Tibial nerve (tissue), 4 donors: ENCODE results near the gene ILRUN. TPM values are rescaled to one million over a fixed set of nuclear protein-coding genes. Genes with fewer than 3 reads are reported as not detected.
"Not testable (repeated sequence)": the region's sequence is repeated elsewhere in the genome, so short reads cannot be mapped to it uniquely, and the experiment has no call there.

Experiments used
- DNase-seq, 2 donors: peaks; one replicate each; pipeline ENCODE4 v3.0.0-alpha.2; 2019; ENCODE audit warnings: low spot score in 2 of 2
- H3K27ac ChIP-seq, 4 donors: fragments of 200-600 bp; sonication (generic) in 3 of 4; one replicate each; pipeline ENCODE4 v1.5.1; 2017 to 2019; ENCODE audit warnings: mild to moderate bottlenecking in 1 of 4
- H3K27me3 ChIP-seq, 2 donors: fragments of 200-600 bp; sonication (generic) in 1 of 2; one replicate each; pipeline versions ENCODE4 v1.5.1 to v1.6.0; 2017 to 2019
- H3K36me3 ChIP-seq, 3 donors: fragments of 200-600 bp; sonication (generic); one replicate each; pipeline ENCODE4 v1.5.1; 2018 to 2019
- H3K4me1 ChIP-seq, 4 donors: fragments of 200-600 bp; sonication (generic) in 3 of 4; one replicate each; pipeline ENCODE4 v1.5.1; 2017 to 2019
- H3K4me3 ChIP-seq, 4 donors: fragments of 200-600 bp; sonication (generic) in 3 of 4; one replicate each; pipeline ENCODE4 v1.5.1; 2017 to 2019; ENCODE audit warnings: mild to moderate bottlenecking in 1 of 4, moderate library complexity in 1 of 4
- H3K9me3 ChIP-seq, 4 donors: fragments of 200-600 bp; sonication (generic) in 3 of 4; one replicate each; pipeline ENCODE4 v1.5.1; 2017 to 2019
- CTCF ChIP-seq, 5 experiments: fragments of 200-600 bp in 3 of 5; fragments of 450-650 bp in 2 of 5; sonication (generic) in 3 of 5; IDR thresholded peaks; one replicate each; pipeline ENCODE4 v1.5.1; 2016 to 2019; ENCODE audit warnings: antibody characterized with exemption in 5 of 5, mild to moderate bottlenecking in 3 of 5, moderate library complexity in 2 of 5
- EP300 ChIP-seq, 2 donors: sonication (generic); formaldehyde crosslinking; IDR thresholded peaks; one replicate each; pipeline ENCODE4 v1.6.1; 2017; ENCODE audit warnings: antibody characterized with exemption in 2 of 2, mild to moderate bottlenecking in 1 of 2
- POLR2A ChIP-seq, 2 donors: fragments of 450-650 bp; IDR thresholded peaks; one replicate each; pipeline ENCODE4 v1.6.1; 2017; ENCODE audit warnings: antibody characterized with exemption in 2 of 2, mild to moderate bottlenecking in 2 of 2, moderate library complexity in 2 of 2
- whole genome bisulfite sequencing, 2 donors: methylation state at CpG; one replicate each; pipeline ENCODE4 v1.1.5; 2018; 5-methylcytosine and 5-hydroxymethylcytosine counted together
- total RNA-seq, 4 donors: library from RNA; depleted of rRNA; stranded (reverse); fragments of >200 nt; gene quantifications; one replicate each; pipeline ENCODE4 v1.1.0, GENCODE V29; 2016

The ILRUN gene
- total RNA-seq, result 10 to 100 TPM; 57.6 to 78.9 (median 65.7) TPM

GRCh38 chr6:34696739-34697543 is at the start of gene ILRUN:
Gene ILRUN (minus strand): TSS chr6:34696767. CDS start chr6:34696603, 164 bp downstream.
- WGBS, 2 donors, result 4 to 8% methylated on average over 28 to 49 of the region's 49 CpGs
- TF ChIP-seq EP300 (IDR thresholded peaks at IDR 0.05) (peak; percentile 79 to 98), POLR2A (IDR thresholded peaks at IDR 0.05) (peak; percentile 59 to 90), CTCF (IDR thresholded peaks at IDR 0.05) (peak in 1 of 5 experiments; percentile 11)
- H3K27ac ChIP-seq, result peak within 1 kb of the TSS; percentile 85 to 89 (median 88)
- DNase-seq, result peak; percentile 96 to 97
- no peaks in the 10 kb centered on the region for H3K36me3 ChIP-seq
- peak within 1 kb of the TSS; percentile 66 to 91 (median 72) for H3K4me3 ChIP-seq
- no peaks in the 10 kb centered on the region for H3K27me3 ChIP-seq
- H3K4me1 ChIP-seq, result peaks cover 0 to 35% (median 14%) of the 10 kb centered on the region in 4 donors
- H3K9me3 ChIP-seq, result no peaks in the 10 kb centered on the region

- no peak for TF ChIP-seq EP300 (IDR thresholded peaks at IDR 0.05)
- no peak for TF ChIP-seq POLR2A (IDR thresholded peaks at IDR 0.05)
- TF ChIP-seq CTCF (IDR thresholded peaks at IDR 0.05), result no peak
- 84 to 89% methylated on average over 10 of the region's 10 CpGs for WGBS, 2 donors
- DNase-seq, result no peak
- Histone ChIP-seq H3K27me3 (no peaks in the 10 kb centered on the region), H3K4me1 (no peaks in the 10 kb centered on the region), H3K36me3 (no peaks in the 10 kb centered on the region), H3K9me3 (no peaks in the 10 kb centered on the region), H3K27ac (no peak overlapping the region), H3K4me3 (no peak overlapping the region)
Observed at GRCh38 chr6:34745277-34746103, 48.9 kb upstream of the ILRUN start.

GRCh38 chr6:34744294-34744647 is 47.7 kb upstream of the ILRUN start:
- not testable (repeated sequence) for DNase-seq, H3K36me3 ChIP-seq, H3K27ac ChIP-seq, H3K9me3 ChIP-seq, H3K27me3 ChIP-seq, H3K4me1 ChIP-seq, H3K4me3 ChIP-seq
- WGBS, 2 donors, result 88 to 89% methylated on average over 9 to 10 of the region's 10 CpGs

- DNase-seq, result no peak
- 82 to 85% methylated on average over 7 of the region's 7 CpGs for WGBS, 2 donors
- H3K27me3 ChIP-seq, result no peaks in the 10 kb centered on the region
- no peaks in the 10 kb centered on the region for H3K36me3 ChIP-seq
- H3K27ac ChIP-seq, result no peak overlapping the region
- H3K9me3 ChIP-seq, result no peaks in the 10 kb centered on the region
- no peak for TF ChIP-seq POLR2A (IDR thresholded peaks at IDR 0.05)
- no peak for TF ChIP-seq EP300 (IDR thresholded peaks at IDR 0.05)
- no peak for TF ChIP-seq CTCF (IDR thresholded peaks at IDR 0.05)
- H3K4me3 ChIP-seq, result no peak overlapping the region
- no peaks in the 10 kb centered on the region for H3K4me1 ChIP-seq
Observed at GRCh38 chr6:34743625-34744293, 47.2 kb upstream of the ILRUN start.

GRCh38 chr6:34742094-34742493 is 45.5 kb upstream of the ILRUN start:
- Histone ChIP-seq H3K27ac (no peak overlapping the region), H3K36me3 (no peaks in the 10 kb centered on the region), H3K4me1 (no peaks in the 10 kb centered on the region), H3K4me3 (no peak overlapping the region), H3K27me3 (no peaks in the 10 kb centered on the region), H3K9me3 (no peaks in the 10 kb centered on the region)
- WGBS, 2 donors, result 91 to 92% methylated on average over 4 of the region's 4 CpGs
- TF ChIP-seq CTCF (IDR thresholded peaks at IDR 0.05) (no peak), POLR2A (IDR thresholded peaks at IDR 0.05) (no peak), EP300 (IDR thresholded peaks at IDR 0.05) (no peak)
- no peak for DNase-seq
